GM23338 (cell line): ENCODE results near the gene RMI2. TPM values are rescaled to one million over a fixed set of nuclear protein-coding genes. Genes with fewer than 3 reads are reported as not detected.

Experiments used
- ATAC-seq: fragments of 200-7000 bp; cut with Tn5 transposase; 3 replicates; pipeline ENCODE4 v1.9.1; 2020
- DNase-seq: peaks from one replicate; pipeline ENCODE4 v3.0.0-alpha.2; 2015; ENCODE audit warnings: low spot score
- H2AFZ ChIP-seq: fragments of 200-600 bp; sonication (generic); 2 replicates; pipeline ENCODE4 v1.8.0; 2016; ENCODE audit warnings: antibody characterized with exemption, mild to moderate bottlenecking, moderate library complexity
- H3F3A ChIP-seq: fragments of 200-600 bp; sonication (generic); replicated peaks from 2 replicates; pipeline ENCODE4 v1.8.0; 2017; ENCODE audit warnings: antibody characterized with exemption, mixed run types, low read depth
- H3K27ac ChIP-seq: fragments of 200-600 bp; sonication (generic); 2 replicates; pipeline ENCODE4 v1.6.1; 2016; ENCODE audit warnings: low read depth
- H3K27me3 ChIP-seq: fragments of 200-600 bp; sonication (generic); 2 replicates; pipeline ENCODE4 v1.8.0; 2016; ENCODE audit warnings: mild to moderate bottlenecking, mixed run types, moderate library complexity; ENCODE audit not compliant: insufficient read depth
- H3K36me3 ChIP-seq: fragments of 200-600 bp; sonication (generic); 2 replicates; pipeline ENCODE4 v1.8.0; 2016; ENCODE audit warnings: mild to moderate bottlenecking; ENCODE audit not compliant: insufficient read depth
- H3K4me1 ChIP-seq: fragments of 200-600 bp; sonication (generic); 2 replicates; pipeline ENCODE4 v1.8.0; 2016; ENCODE audit warnings: mild to moderate bottlenecking, moderate library complexity; ENCODE audit not compliant: insufficient read depth
- H3K4me2 ChIP-seq: fragments of 200-600 bp; sonication (generic); 2 replicates; pipeline ENCODE4 v1.7.1; 2017; ENCODE audit warnings: mixed run types
- H3K4me3 ChIP-seq: fragments of 200-600 bp; sonication (generic); 2 replicates; pipeline ENCODE4 v1.6.1; 2016; ENCODE audit warnings: mixed run types
- H3K79me2 ChIP-seq: fragments of 200-600 bp; sonication (generic); replicated peaks from 2 replicates; pipeline ENCODE4 v1.8.0; 2017; ENCODE audit warnings: mild to moderate bottlenecking; ENCODE audit not compliant: insufficient read depth
- H3K9me2 ChIP-seq: fragments of 200-600 bp; sonication (generic); 2 replicates; pipeline ENCODE4 v1.8.0; 2017; ENCODE audit not compliant: insufficient read depth
- H4K20me1 ChIP-seq: fragments of 200-600 bp; sonication (generic); replicated peaks from 2 replicates; pipeline ENCODE4 v1.8.0; 2017; ENCODE audit warnings: mild to moderate bottlenecking; ENCODE audit not compliant: insufficient read depth
- H3K27ac Mint-ChIP-seq: 2 replicates; pipeline ENCODE4 v1.8.0; 2020; ENCODE audit warnings: inconsistent platforms, mild to moderate bottlenecking, moderate library complexity, mixed read lengths
- H3K27me3 Mint-ChIP-seq: 3 replicates; pipeline ENCODE4 v1.8.0; 2022; ENCODE audit warnings: low read depth, mild to moderate bottlenecking, moderate library complexity, mixed read lengths, inconsistent platforms; ENCODE audit not compliant: insufficient read depth, poor library complexity
- H3K36me3 Mint-ChIP-seq: 3 replicates; pipeline ENCODE4 v1.8.0; 2021; ENCODE audit warnings: low read depth, mild to moderate bottlenecking, inconsistent platforms, moderate library complexity, mixed read lengths
- H3K4me1 Mint-ChIP-seq: 3 replicates; pipeline ENCODE4 v1.8.0; 2020; ENCODE audit warnings: mild to moderate bottlenecking, inconsistent platforms, mixed read lengths
- H3K4me3 Mint-ChIP-seq: 3 replicates; pipeline ENCODE4 v1.8.0; 2021; ENCODE audit warnings: moderate library complexity, mild to moderate bottlenecking, inconsistent platforms, mixed read lengths
- H3K9me3 Mint-ChIP-seq: 3 replicates; pipeline ENCODE4 v1.8.0; 2020; ENCODE audit warnings: moderate library complexity, mild to moderate bottlenecking, inconsistent platforms, mixed read lengths
- CREB1 ChIP-seq: fragments of 250-450 bp; sonication (Bioruptor Pico); IDR thresholded peaks from 2 replicates; pipeline ENCODE4 v1.5.0; 2020; ENCODE audit warnings: low read depth, mild to moderate bottlenecking, moderate library complexity
- EZH2phosphoT487 ChIP-seq: fragments of 200-600 bp; sonication (generic); IDR thresholded peaks from one replicate; pipeline ENCODE4 v1.8.1; 2018; ENCODE audit warnings: antibody characterized with exemption; ENCODE audit not compliant: unreplicated experiment
- JUNB ChIP-seq: IDR thresholded peaks from one replicate; pipeline ENCODE4 v1.6.1; 2016; ENCODE audit warnings: antibody characterized with exemption; ENCODE audit not compliant: unreplicated experiment
- NANOG ChIP-seq: IDR thresholded peaks from 2 replicates; pipeline ENCODE4 v1.6.1; 2016; ENCODE audit warnings: antibody characterized with exemption, borderline replicate concordance
- POLR2AphosphoS5 ChIP-seq: IDR thresholded peaks from 2 replicates; pipeline ENCODE4 v1.6.1; 2016; ENCODE audit warnings: antibody characterized with exemption, low read depth
- STAT1 ChIP-seq: IDR thresholded peaks from one replicate; pipeline ENCODE4 v1.6.1; 2016; ENCODE audit warnings: antibody characterized with exemption; ENCODE audit not compliant: unreplicated experiment
- ZNF114 ChIP-seq: fragments of 250-450 bp; sonication (Bioruptor Pico); IDR thresholded peaks from 2 replicates; pipeline ENCODE4 v1.5.0; 2020; ENCODE audit warnings: mild to moderate bottlenecking, moderate library complexity
- polyA plus RNA-seq: library from polyadenylated mRNA; unstranded; fragments of >200 nt; fragmentation: Nextera tagmentation; extraction: Ambion mirVana; gene quantifications from 2 replicates; pipeline ENCODE4 v1.2.1, GENCODE V29; 2016
- total RNA-seq: library from RNA; depleted of rRNA; stranded (reverse); fragments of >200 nt; shearing (Covaris generic); gene quantifications from 2 replicates; pipeline ENCODE4 v1.2.3, GENCODE V29; 2014
- TF ChIP-seq, protein P1 (sequence below): fragments of 250-450 bp; sonication (Bioruptor Pico); IDR thresholded peaks from 2 replicates; pipeline ENCODE4 v1.5.0; 2020; ENCODE audit warnings: mild to moderate bottlenecking, moderate library complexity
- TF ChIP-seq, protein P2 (sequence below), 2 experiments: fragments of 200-600 bp in 1 of 2; sonication (generic) in 1 of 2; conservative IDR thresholded peaks; 2 replicates each; pipeline versions ENCODE4 v1.5.1 to v1.6.1; 2016 to 2017; ENCODE audit warnings: antibody characterized with exemption in 2 of 2, low read depth in 2 of 2, mild to moderate bottlenecking in 2 of 2, moderate library complexity in 1 of 2
- TF ChIP-seq, protein P3 (sequence below): IDR thresholded peaks from 2 replicates; pipeline ENCODE4 v1.6.1; 2016; ENCODE audit warnings: antibody characterized with exemption

RMI2 gene
- total and polyA plus RNA-seq, 2 experiments from 2014 or later, result 98.2 to 108 TPM

DNA sequence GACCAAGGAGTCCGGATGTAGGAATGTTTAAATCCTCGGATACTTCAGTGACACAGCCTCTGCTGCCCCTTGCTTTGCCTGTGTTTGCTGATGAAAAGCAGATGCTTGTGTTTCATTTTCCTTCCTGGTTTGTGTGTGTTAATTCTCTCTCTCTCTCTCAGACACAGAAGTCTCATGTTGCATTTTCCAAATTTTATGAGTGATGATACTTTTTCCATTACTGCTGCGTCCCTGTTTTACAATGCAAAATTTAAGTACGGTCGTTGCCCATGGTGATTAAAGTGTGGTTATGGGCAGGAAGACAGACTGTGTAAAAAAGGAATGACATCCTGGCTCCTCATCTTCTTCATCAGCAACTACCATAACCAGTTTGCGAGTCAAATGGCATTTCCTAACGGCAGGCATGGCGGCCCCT is 5.7 kb downstream of the RMI2 start (continued):
- TF ChIP-seq, protein P1, sequence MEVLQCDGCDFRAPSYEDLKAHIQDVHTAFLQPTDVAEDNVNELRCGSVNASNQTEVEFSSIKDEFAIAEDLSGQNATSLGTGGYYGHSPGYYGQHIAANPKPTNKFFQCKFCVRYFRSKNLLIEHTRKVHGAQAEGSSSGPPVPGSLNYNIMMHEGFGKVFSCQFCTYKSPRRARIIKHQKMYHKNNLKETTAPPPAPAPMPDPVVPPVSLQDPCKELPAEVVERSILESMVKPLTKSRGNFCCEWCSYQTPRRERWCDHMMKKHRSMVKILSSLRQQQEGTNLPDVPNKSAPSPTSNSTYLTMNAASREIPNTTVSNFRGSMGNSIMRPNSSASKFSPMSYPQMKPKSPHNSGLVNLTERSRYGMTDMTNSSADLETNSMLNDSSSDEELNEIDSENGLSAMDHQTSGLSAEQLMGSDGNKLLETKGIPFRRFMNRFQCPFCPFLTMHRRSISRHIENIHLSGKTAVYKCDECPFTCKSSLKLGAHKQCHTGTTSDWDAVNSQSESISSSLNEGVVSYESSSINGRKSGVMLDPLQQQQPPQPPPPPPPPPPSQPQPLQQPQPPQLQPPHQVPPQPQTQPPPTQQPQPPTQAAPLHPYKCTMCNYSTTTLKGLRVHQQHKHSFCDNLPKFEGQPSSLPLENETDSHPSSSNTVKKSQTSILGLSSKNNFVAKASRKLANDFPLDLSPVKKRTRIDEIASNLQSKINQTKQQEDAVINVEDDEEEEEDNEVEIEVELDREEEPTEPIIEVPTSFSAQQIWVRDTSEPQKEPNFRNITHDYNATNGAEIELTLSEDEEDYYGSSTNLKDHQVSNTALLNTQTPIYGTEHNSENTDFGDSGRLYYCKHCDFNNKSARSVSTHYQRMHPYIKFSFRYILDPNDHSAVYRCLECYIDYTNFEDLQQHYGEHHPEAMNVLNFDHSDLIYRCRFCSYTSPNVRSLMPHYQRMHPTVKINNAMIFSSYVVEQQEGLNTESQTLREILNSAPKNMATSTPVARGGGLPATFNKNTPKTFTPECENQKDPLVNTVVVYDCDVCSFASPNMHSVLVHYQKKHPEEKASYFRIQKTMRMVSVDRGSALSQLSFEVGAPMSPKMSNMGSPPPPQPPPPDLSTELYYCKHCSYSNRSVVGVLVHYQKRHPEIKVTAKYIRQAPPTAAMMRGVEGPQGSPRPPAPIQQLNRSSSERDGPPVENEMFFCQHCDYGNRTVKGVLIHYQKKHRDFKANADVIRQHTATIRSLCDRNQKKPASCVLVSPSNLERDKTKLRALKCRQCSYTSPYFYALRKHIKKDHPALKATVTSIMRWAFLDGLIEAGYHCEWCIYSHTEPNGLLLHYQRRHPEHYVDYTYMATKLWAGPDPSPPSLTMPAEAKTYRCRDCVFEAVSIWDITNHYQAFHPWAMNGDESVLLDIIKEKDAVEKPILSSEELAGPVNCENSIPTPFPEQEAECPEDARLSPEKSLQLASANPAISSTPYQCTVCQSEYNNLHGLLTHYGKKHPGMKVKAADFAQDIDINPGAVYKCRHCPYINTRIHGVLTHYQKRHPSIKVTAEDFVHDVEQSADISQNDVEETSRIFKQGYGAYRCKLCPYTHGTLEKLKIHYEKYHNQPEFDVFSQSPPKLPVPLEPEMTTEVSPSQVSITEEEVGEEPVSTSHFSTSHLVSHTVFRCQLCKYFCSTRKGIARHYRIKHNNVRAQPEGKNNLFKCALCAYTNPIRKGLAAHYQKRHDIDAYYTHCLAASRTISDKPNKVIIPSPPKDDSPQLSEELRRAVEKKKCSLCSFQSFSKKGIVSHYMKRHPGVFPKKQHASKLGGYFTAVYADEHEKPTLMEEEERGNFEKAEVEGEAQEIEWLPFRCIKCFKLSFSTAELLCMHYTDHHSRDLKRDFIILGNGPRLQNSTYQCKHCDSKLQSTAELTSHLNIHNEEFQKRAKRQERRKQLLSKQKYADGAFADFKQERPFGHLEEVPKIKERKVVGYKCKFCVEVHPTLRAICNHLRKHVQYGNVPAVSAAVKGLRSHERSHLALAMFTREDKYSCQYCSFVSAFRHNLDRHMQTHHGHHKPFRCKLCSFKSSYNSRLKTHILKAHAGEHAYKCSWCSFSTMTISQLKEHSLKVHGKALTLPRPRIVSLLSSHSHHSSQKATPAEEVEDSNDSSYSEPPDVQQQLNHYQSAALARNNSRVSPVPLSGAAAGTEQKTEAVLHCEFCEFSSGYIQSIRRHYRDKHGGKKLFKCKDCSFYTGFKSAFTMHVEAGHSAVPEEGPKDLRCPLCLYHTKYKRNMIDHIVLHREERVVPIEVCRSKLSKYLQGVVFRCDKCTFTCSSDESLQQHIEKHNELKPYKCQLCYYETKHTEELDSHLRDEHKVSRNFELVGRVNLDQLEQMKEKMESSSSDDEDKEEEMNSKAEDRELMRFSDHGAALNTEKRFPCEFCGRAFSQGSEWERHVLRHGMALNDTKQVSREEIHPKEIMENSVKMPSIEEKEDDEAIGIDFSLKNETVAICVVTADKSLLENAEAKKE (CRISPR knock-in tag), result no peak
- TF ChIP-seq ZNF114 (CRISPR knock-in tag) (no peak), JUNB (no peak), POLR2AphosphoS5 (no peak), NANOG (no peak)
- TF ChIP-seq, protein P2, sequence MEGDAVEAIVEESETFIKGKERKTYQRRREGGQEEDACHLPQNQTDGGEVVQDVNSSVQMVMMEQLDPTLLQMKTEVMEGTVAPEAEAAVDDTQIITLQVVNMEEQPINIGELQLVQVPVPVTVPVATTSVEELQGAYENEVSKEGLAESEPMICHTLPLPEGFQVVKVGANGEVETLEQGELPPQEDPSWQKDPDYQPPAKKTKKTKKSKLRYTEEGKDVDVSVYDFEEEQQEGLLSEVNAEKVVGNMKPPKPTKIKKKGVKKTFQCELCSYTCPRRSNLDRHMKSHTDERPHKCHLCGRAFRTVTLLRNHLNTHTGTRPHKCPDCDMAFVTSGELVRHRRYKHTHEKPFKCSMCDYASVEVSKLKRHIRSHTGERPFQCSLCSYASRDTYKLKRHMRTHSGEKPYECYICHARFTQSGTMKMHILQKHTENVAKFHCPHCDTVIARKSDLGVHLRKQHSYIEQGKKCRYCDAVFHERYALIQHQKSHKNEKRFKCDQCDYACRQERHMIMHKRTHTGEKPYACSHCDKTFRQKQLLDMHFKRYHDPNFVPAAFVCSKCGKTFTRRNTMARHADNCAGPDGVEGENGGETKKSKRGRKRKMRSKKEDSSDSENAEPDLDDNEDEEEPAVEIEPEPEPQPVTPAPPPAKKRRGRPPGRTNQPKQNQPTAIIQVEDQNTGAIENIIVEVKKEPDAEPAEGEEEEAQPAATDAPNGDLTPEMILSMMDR (conservative IDR thresholded peaks at IDR 0.05; ENCODE audit: low read depth in 2 of 2), result no peak
- TF ChIP-seq, protein P3, sequence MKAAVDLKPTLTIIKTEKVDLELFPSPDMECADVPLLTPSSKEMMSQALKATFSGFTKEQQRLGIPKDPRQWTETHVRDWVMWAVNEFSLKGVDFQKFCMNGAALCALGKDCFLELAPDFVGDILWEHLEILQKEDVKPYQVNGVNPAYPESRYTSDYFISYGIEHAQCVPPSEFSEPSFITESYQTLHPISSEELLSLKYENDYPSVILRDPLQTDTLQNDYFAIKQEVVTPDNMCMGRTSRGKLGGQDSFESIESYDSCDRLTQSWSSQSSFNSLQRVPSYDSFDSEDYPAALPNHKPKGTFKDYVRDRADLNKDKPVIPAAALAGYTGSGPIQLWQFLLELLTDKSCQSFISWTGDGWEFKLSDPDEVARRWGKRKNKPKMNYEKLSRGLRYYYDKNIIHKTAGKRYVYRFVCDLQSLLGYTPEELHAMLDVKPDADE, result no peak

DNA sequence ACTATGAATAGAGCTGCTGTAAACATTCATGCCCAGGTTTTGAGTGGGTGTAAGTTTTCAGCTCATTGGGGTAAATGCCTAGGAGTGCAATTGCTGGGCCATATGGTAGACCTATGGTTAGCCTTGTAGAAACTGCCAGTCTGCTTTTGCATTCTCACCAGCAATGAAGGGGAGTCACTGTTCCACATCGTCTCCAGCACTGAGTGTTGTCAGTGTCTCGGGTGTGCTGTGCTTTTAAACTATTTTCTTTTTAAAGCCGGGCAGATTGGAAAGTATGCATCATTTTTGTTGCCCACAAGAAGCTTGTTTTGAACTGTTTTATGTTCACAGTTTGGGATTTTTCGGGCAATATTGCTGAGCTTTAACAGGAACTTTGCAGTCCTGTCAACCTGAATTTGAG is 7.9 kb downstream of the RMI2 start:
- H3K27me3 Mint-ChIP-seq, result no peaks in the 10 kb centered on the region
- Histone ChIP-seq H3K9me2 (no peaks in the 10 kb centered on the region), H3K27me3 (no peaks in the 10 kb centered on the region), H3K4me3 (no peak overlapping the region), H3F3A (peaks cover 19% of the 10 kb centered on the region; the same call in 1 of the 2 replicates), H4K20me1 (peaks cover 8% of the 10 kb centered on the region; the same call in 1 of the 2 replicates), H3K4me1 (peaks cover 54% of the 10 kb centered on the region), H3K79me2 (peaks cover 57% of the 10 kb centered on the region), H3K4me2 (no peak overlapping the region), H3K36me3 (peaks cover 19% of the 10 kb centered on the region), H2AFZ (no peak overlapping the region), H3K27ac (no peak overlapping the region)
- ATAC-seq (no peak), DNase-seq (no peak)
- H3K9me3 Mint-ChIP-seq, result no peaks in the 10 kb centered on the region
- peaks cover 42% of the 10 kb centered on the region for H3K36me3 Mint-ChIP-seq
- H3K27ac Mint-ChIP-seq, result no peak overlapping the region
- H3K4me1 Mint-ChIP-seq, result peaks cover 56% of the 10 kb centered on the region
- H3K4me3 Mint-ChIP-seq, result no peak overlapping the region
- TF ChIP-seq, protein P2 (conservative IDR thresholded peaks at IDR 0.05; ENCODE audit: low read depth in 2 of 2), result no peak
- TF ChIP-seq JUNB (no peak), CREB1 (CRISPR knock-in tag) (no peak), ZNF114 (CRISPR knock-in tag) (no peak), NANOG (no peak), EZH2phosphoT487 (no peak), STAT1 (no peak)
- TF ChIP-seq, protein P3, result no peak
